Transverse colon (tissue), 4 donors: ENCODE data around the gene DCBLD2. TPM values are rescaled to one million over a fixed set of nuclear protein-coding genes. Genes with fewer than 3 reads are reported as not detected.
A peak's percentile ranks its signal among the peaks of the same experiment; 100 is the strongest.

Experiments
- DNase-seq: peaks from one replicate; pipeline ENCODE4 v3.0.0-alpha.2; 2019
- H3K27ac ChIP-seq, 4 donors: fragments of 200-600 bp; sonication (generic); 2 replicates each; pipeline ENCODE4 v1.5.1; 2016 to 2018; ENCODE audit warnings: inconsistent platforms in 4 of 4
- H3K27me3 ChIP-seq: fragments of 200-600 bp; sonication (generic); 2 replicates; pipeline ENCODE4 v1.5.1; 2017; ENCODE audit warnings: inconsistent platforms
- H3K36me3 ChIP-seq, 4 donors: fragments of 200-600 bp; sonication (generic); 2 replicates each; pipeline ENCODE4 v1.5.1; 2017 to 2019; ENCODE audit warnings: inconsistent platforms in 4 of 4
- H3K4me1 ChIP-seq, 4 donors: fragments of 200-600 bp; sonication (generic); 2 replicates each; pipeline ENCODE4 v1.5.1; 2017 to 2020; ENCODE audit warnings: inconsistent platforms in 4 of 4
- H3K4me3 ChIP-seq, 4 donors: fragments of 200-600 bp; sonication (generic); 1 replicate in 1 of 4; 2 replicates in 3 of 4; pipeline versions ENCODE4 v1.5.1 to v1.6.1; 2017 to 2019; ENCODE audit warnings: inconsistent platforms in 4 of 4
- H3K9me3 ChIP-seq, 2 donors: fragments of 200-600 bp; sonication (generic); 2 replicates each; pipeline ENCODE4 v1.5.1; 2017 to 2019; ENCODE audit warnings: inconsistent platforms in 2 of 2
- EP300 ChIP-seq: sonication (generic); formaldehyde crosslinking; IDR thresholded peaks from one replicate; pipeline ENCODE4 v1.6.1; 2017; ENCODE audit warnings: antibody characterized with exemption, low read depth
- POLR2A ChIP-seq: fragments of 450-650 bp; IDR thresholded peaks from one replicate; pipeline ENCODE4 v1.6.1; 2016; ENCODE audit warnings: antibody characterized with exemption, mild to moderate bottlenecking, moderate library complexity
- POLR2AphosphoS5 ChIP-seq, 3 donors: sonication (generic); formaldehyde crosslinking; IDR thresholded peaks; one replicate each; pipeline ENCODE4 v1.6.1; 2016; ENCODE audit warnings: antibody characterized with exemption in 3 of 3
- WGBS, 2 donors: methylation state at CpG; one replicate each; pipeline ENCODE4 v1.1.5; 2018; ENCODE audit warnings: low coverage in 1 of 2; 5-methylcytosine and 5-hydroxymethylcytosine counted together
- in situ Hi-C, 4 donors: fragments of 200-750 bp; cut with MboI; loops; one replicate each; pipeline versions ENCODE4 v1.15.0 to v1.15.1; 2017; ENCODE audit warnings: low sequenced_read_pairs in 3 of 4, low pct_ligation_motif_present in 1 of 4, low pct_unique_long_range_greater_than_20kb in 1 of 4
- intact Hi-C: fragments of 100-400 bp; cut with DNase I; formaldehyde crosslinking; loops from one replicate; pipeline ENCODE4 v1.15.1; 2023; ENCODE audit warnings: low total_unique reads
- total RNA-seq, 4 donors: library from RNA; depleted of rRNA; stranded (reverse); fragments of >200 nt; gene quantifications; one replicate each; pipeline ENCODE4 v1.1.0, GENCODE V29; 2016
- TF ChIP-seq, protein P1 (sequence below), 5 experiments: fragments of 200-600 bp in 3 of 5; fragments of 450-650 bp in 2 of 5; sonication (generic) in 3 of 5; IDR thresholded peaks; 1 replicate in 2 of 5; 2 replicates in 3 of 5; pipeline ENCODE4 v1.5.1; 2016 to 2017; ENCODE audit warnings: antibody characterized with exemption in 5 of 5, inconsistent platforms in 3 of 5, mild to moderate bottlenecking in 2 of 5, moderate library complexity in 1 of 5

Gene DCBLD2
- total RNA-seq, 4 donors from 2014 or later = 14.3 to 20.6 (median 18.4) TPM

- DNase-seq = no peak
- in situ Hi-C loops (no loop called here), intact Hi-C loops (no loop called here)
- Histone ChIP-seq H3K4me3 (no peak overlapping the region), H3K4me1 (peaks cover 0 to 7% (median 3%) of the 10 kb centered on the region in 4 donors), H3K9me3 (no peaks in the 10 kb centered on the region), H3K27me3 (no peaks in the 10 kb centered on the region), H3K27ac (no peak overlapping the region), H3K36me3 (no peaks in the 10 kb centered on the region)
- no peak for TF ChIP-seq POLR2A
- no peak for TF ChIP-seq EP300
- 85 to 93% methylated on average over 2 of the region's 2 CpGs for WGBS, 2 donors
Observed at GRCh38 chr3:98780343-98780742, 121.2 kb downstream of the DCBLD2 start.

DNA sequence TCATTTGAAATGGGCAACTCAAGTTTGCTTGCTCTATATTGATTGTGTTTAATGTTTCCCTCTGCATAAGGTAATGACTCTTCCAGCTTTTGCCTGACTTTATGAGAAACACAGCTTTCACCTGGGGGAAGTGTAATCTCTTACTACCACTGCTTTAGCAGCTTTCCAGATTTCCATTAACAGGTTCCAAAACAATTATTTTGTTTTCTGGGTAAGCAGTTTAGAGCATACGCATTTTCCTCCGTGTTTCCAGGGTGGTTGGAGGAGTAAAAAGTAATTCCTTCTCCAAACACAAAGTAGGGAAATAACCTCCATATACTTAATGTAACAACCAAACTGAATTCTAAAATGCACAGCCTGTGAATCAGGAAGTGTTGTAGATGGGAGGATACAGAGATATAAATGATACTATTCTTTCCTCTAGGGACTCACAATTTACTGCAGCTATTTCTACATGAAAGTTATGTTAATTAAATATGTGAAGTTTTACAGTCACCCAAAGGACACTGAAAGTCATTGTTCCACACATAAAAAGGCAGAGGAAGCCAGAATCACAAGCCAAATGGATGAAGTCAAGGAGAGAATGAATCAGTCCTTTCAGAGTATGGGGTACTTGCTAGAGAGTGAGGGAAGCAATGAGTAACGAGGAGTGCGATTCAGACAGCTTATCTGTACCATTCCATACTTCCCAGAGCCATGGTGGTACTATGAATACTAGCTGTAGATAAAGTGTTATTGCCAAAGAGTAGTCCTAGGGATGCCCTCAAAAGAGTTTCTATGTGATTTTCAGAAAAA is 121.8 kb downstream of the DCBLD2 start:
- no peak for DNase-seq
- TF ChIP-seq EP300 = no peak
- no peak for TF ChIP-seq POLR2AphosphoS5 (IDR thresholded peaks at IDR 0.05)
- TF ChIP-seq, protein P1, sequence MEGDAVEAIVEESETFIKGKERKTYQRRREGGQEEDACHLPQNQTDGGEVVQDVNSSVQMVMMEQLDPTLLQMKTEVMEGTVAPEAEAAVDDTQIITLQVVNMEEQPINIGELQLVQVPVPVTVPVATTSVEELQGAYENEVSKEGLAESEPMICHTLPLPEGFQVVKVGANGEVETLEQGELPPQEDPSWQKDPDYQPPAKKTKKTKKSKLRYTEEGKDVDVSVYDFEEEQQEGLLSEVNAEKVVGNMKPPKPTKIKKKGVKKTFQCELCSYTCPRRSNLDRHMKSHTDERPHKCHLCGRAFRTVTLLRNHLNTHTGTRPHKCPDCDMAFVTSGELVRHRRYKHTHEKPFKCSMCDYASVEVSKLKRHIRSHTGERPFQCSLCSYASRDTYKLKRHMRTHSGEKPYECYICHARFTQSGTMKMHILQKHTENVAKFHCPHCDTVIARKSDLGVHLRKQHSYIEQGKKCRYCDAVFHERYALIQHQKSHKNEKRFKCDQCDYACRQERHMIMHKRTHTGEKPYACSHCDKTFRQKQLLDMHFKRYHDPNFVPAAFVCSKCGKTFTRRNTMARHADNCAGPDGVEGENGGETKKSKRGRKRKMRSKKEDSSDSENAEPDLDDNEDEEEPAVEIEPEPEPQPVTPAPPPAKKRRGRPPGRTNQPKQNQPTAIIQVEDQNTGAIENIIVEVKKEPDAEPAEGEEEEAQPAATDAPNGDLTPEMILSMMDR (IDR thresholded peaks at IDR 0.05) = no peak
- TF ChIP-seq POLR2A = no peak
- H3K27me3 ChIP-seq = no peaks in the 10 kb centered on the region
- no peaks in the 10 kb centered on the region for H3K9me3 ChIP-seq
- H3K4me3 ChIP-seq = no peak overlapping the region
- H3K4me1 ChIP-seq = peaks cover 0 to 7% (median 3%) of the 10 kb centered on the region in 4 donors
- H3K27ac ChIP-seq = peak overlapping the region in 1 of 4 donors; percentile 17
- in situ Hi-C loops (no loop called here), intact Hi-C loops (no loop called here)
- no peaks in the 10 kb centered on the region for H3K36me3 ChIP-seq
- 63 to 89% methylated on average over 4 of the region's 4 CpGs for WGBS, 2 donors

DNA sequence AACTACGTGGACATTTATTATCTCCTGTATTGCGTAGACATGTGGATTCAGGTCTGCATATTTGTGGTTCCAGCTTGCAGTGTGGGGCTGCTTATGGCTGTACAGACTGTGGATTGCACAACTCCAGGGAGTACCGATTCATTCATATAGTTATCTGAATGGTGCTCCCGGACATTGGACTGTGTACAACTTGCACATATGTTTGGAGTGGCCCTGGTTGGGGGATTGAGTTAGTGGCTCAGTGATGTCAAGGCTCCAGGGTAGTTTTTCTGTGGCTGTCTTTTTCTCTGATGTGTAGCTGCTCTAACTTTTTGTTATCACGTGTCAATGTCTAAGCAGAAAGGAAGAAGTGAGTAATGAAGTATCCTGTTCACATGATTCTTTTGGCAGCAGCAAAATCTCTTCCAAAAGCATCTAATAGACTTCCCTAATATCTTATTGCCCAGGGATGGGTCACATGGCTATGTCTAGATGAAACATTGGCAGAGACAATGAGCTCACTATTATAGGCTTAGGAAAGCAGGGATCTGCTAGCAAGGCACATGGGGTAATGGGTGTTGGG is 122.6 kb downstream of the DCBLD2 start:
- TF ChIP-seq, protein P1 (IDR thresholded peaks at IDR 0.05) = no peak
- TF ChIP-seq POLR2A = no peak
- no peak for TF ChIP-seq POLR2AphosphoS5 (IDR thresholded peaks at IDR 0.05)
- TF ChIP-seq EP300 = no peak
- Histone ChIP-seq H3K27ac (peak overlapping the region in 3 of 4 donors; percentile 4 to 43 (median 26)), H3K9me3 (no peaks in the 10 kb centered on the region), H3K4me1 (peaks cover 0 to 7% (median 3%) of the 10 kb centered on the region in 4 donors), H3K4me3 (no peak overlapping the region), H3K36me3 (no peaks in the 10 kb centered on the region), H3K27me3 (no peaks in the 10 kb centered on the region)
- in situ Hi-C loops (no loop called here), intact Hi-C loops (no loop called here)
- DNase-seq = no peak
- WGBS, 2 donors = 33 to 40% methylated on average over 2 to 5 of the region's 5 CpGs

- H3K27me3 ChIP-seq = no peaks in the 10 kb centered on the region
- WGBS, 2 donors = 67% methylated on average over 4 to 5 of the region's 5 CpGs
- H3K9me3 ChIP-seq = no peaks in the 10 kb centered on the region
- no peaks in the 10 kb centered on the region for H3K36me3 ChIP-seq
- TF ChIP-seq EP300 (no peak), POLR2AphosphoS5 (IDR thresholded peaks at IDR 0.05) (no peak), POLR2A (no peak)
- TF ChIP-seq, protein P1 (IDR thresholded peaks at IDR 0.05) = no peak
- H3K27ac ChIP-seq = peak overlapping the region in 3 of 4 donors; percentile 4 to 43 (median 26)
- in situ Hi-C loops (no loop called here), intact Hi-C loops (no loop called here)
- no peak for DNase-seq
- peaks cover 0 to 7% (median 3%) of the 10 kb centered on the region in 4 donors for H3K4me1 ChIP-seq
- no peak overlapping the region for H3K4me3 ChIP-seq
Observed at GRCh38 chr3:98778383-98778782, 123.1 kb downstream of the DCBLD2 start.
